Mesendoderm (in vitro differentiated cells): ENCODE measurements around the gene SPDYC.
A peak's percentile ranks its signal among the peaks of the same experiment; 100 is the strongest.

Source experiments
- DNase-seq: peaks from one replicate; pipeline ENCODE4 v3.0.0; 2013
- H2AK5ac ChIP-seq: 2 replicates; pipeline ENCODE4 v1.6.1; 2013; ENCODE audit warnings: low read length, inconsistent platforms
- H2BK120ac ChIP-seq: 2 replicates; pipeline ENCODE4 v1.6.1; 2013; ENCODE audit warnings: low read depth, mild to moderate bottlenecking, low read length, moderate library complexity, mixed read lengths
- H2BK15ac ChIP-seq: replicated peaks from 2 replicates; pipeline ENCODE4 v1.6.1; 2013; ENCODE audit warnings: low read depth, mild to moderate bottlenecking, moderate library complexity
- H2BK5ac ChIP-seq: 2 replicates; pipeline ENCODE4 v1.6.1; 2013; ENCODE audit warnings: low read length, inconsistent platforms
- H3K18ac ChIP-seq: 2 replicates; pipeline ENCODE4 v1.6.1; 2013; ENCODE audit warnings: mild to moderate bottlenecking, low read length, mixed read lengths
- H3K23ac ChIP-seq: one replicate; pipeline ENCODE4 v1.6.1; 2013; ENCODE audit warnings: low read length
- H3K27ac ChIP-seq: 2 replicates; pipeline ENCODE4 v1.5.1; 2013; ENCODE audit warnings: low read depth, mild to moderate bottlenecking, inconsistent platforms, low read length, moderate library complexity
- H3K27me3 ChIP-seq: 2 replicates; pipeline ENCODE4 v1.6.1; 2013; ENCODE audit warnings: low read length, control low read depth, mild to moderate bottlenecking, inconsistent platforms; ENCODE audit not compliant: insufficient read depth, poor library complexity
- H3K36me3 ChIP-seq: 2 replicates; pipeline ENCODE4 v1.6.1; 2013; ENCODE audit warnings: low read length, inconsistent platforms; ENCODE audit not compliant: control insufficient read depth, insufficient read depth
- H3K4ac ChIP-seq: one replicate; pipeline ENCODE4 v1.6.1; 2013; ENCODE audit warnings: low read depth, mild to moderate bottlenecking, low read length, moderate library complexity
- H3K4me1 ChIP-seq: 2 replicates; pipeline ENCODE4 v1.6.1; 2013; ENCODE audit warnings: low read depth, low read length, inconsistent platforms; ENCODE audit not compliant: control insufficient read depth
- H3K4me2 ChIP-seq: 2 replicates; pipeline ENCODE4 v1.6.1; 2013; ENCODE audit warnings: low read length
- H3K4me3 ChIP-seq: 2 replicates; pipeline ENCODE4 v1.5.1; 2013; ENCODE audit warnings: mild to moderate bottlenecking, low read length
- H3K56ac ChIP-seq: one replicate; pipeline ENCODE4 v1.6.1; 2013; ENCODE audit warnings: low read length
- H3K79me1 ChIP-seq: 2 replicates; pipeline ENCODE4 v1.6.1; 2013; ENCODE audit warnings: low read length, inconsistent platforms
- H3K79me2 ChIP-seq: 2 replicates; pipeline ENCODE4 v1.6.1; 2013; ENCODE audit warnings: mild to moderate bottlenecking, low read length; ENCODE audit not compliant: control insufficient read depth, insufficient read depth
- H3K9ac ChIP-seq: 2 replicates; pipeline ENCODE4 v1.6.1; 2013; ENCODE audit warnings: low read length, inconsistent platforms
- H4K5ac ChIP-seq: one replicate; pipeline ENCODE4 v1.6.1; 2013; ENCODE audit warnings: low read length
- H4K8ac ChIP-seq: one replicate; pipeline ENCODE4 v1.6.1; 2013; ENCODE audit warnings: low read depth, mild to moderate bottlenecking, control low read depth, low read length, moderate library complexity
- WGBS: extraction: QIAGEN DNeasy Blood & Tissue Kit; methylation state at CpG from one replicate; pipeline ENCODE4 v1.1.7; 2013; ENCODE audit warnings: low lambda C conversion rate, missing lambda C conversion rate; ENCODE audit not compliant: insufficient coverage; ENCODE audit errors: extremely low coverage; 5-methylcytosine and 5-hydroxymethylcytosine counted together

Gene SPDYC

DNA sequence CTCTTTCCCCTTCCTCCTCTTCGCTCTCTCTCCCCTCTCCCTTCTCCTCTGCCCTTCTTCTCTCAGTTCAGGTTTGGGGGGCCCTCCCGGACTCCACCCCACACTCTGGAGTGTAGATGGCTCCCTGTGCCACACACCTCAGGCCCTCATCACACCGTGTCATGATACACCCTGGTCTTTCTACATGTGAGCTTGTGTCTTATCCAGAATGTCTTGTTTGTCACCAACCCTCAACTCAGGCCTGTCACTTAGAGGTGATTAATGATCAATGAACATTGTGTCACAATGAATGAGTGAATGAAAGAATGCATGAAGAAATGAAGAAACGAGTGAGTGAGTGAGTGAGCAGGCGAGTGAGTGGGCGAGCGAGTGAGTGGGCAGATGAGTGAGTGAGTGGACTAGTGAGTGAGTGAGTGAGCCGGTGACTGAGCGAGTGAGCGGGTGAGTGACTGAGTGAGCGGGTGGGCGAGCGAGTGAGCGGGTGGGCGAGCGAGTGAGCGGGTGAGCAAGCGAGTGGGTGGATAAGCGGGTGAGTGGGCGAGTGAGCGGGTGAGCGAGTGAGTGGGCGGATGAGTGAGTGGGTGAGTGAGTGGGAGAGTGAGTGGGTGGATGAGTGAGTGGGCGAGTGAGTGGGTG is 45.5 kb downstream of the SPDYC start:
- Histone ChIP-seq H3K56ac (no peak overlapping the region), H3K79me2 (no peaks in the 10 kb centered on the region), H2BK15ac (no peak overlapping the region), H3K4ac (no peak overlapping the region), H3K27ac (no peak overlapping the region), H3K27me3 (no peaks in the 10 kb centered on the region), H3K23ac (no peak overlapping the region), H4K5ac (no peak overlapping the region), H3K4me1 (peaks cover 9% of the 10 kb centered on the region), H3K4me2 (no peak overlapping the region), H4K8ac (no peak overlapping the region), H2BK5ac (no peak overlapping the region), H3K79me1 (no peaks in the 10 kb centered on the region), H3K9ac (no peak overlapping the region), H2BK120ac (no peak overlapping the region), H3K18ac (no peak overlapping the region), H3K4me3 (no peak overlapping the region), H2AK5ac (no peak overlapping the region), H3K36me3 (peaks cover 4% of the 10 kb centered on the region)
- no CpG with 5 or more reads among the region's 24 CpGs for WGBS
- peak; percentile 39 for DNase-seq

- no peak overlapping the region for H4K8ac ChIP-seq
- H3K23ac ChIP-seq = no peak overlapping the region
- no CpG with 5 or more reads among the region's 6 CpGs for WGBS
- H3K4me1 ChIP-seq = peaks cover 9% of the 10 kb centered on the region
- no peak overlapping the region for H3K18ac ChIP-seq
- no peaks in the 10 kb centered on the region for H3K36me3 ChIP-seq
- no peak overlapping the region for H2BK15ac ChIP-seq
- H3K56ac ChIP-seq = peak overlapping the region; percentile 34
- no peaks in the 10 kb centered on the region for H3K79me2 ChIP-seq
- H4K5ac ChIP-seq = no peak overlapping the region
- no peaks in the 10 kb centered on the region for H3K79me1 ChIP-seq
- DNase-seq = peak; percentile 31
- H3K4me3 ChIP-seq = no peak overlapping the region
- no peak overlapping the region for H3K4me2 ChIP-seq
- H3K27me3 ChIP-seq = no peaks in the 10 kb centered on the region
- no peak overlapping the region for H3K27ac ChIP-seq
- H2AK5ac ChIP-seq = no peak overlapping the region
- H3K9ac ChIP-seq = no peak overlapping the region
- no peak overlapping the region for H3K4ac ChIP-seq
- no peak overlapping the region for H2BK5ac ChIP-seq
- H2BK120ac ChIP-seq = no peak overlapping the region
Measured at GRCh38 chr11:65216830-65217229, 46.8 kb downstream of the SPDYC start.

GRCh38 chr11:65217441-65218423 is 47.7 kb downstream of the SPDYC start:
- Histone ChIP-seq H3K4me1 (peaks cover 4% of the 10 kb centered on the region), H2BK15ac (no peak overlapping the region), H4K8ac (no peak overlapping the region), H3K36me3 (no peaks in the 10 kb centered on the region), H2AK5ac (no peak overlapping the region), H3K27me3 (no peaks in the 10 kb centered on the region), H3K23ac (no peak overlapping the region), H2BK5ac (no peak overlapping the region), H4K5ac (no peak overlapping the region), H3K79me1 (no peaks in the 10 kb centered on the region), H3K9ac (no peak overlapping the region), H3K4ac (no peak overlapping the region), H3K4me3 (no peak overlapping the region), H3K79me2 (no peaks in the 10 kb centered on the region), H3K56ac (no peak overlapping the region), H2BK120ac (no peak overlapping the region), H3K18ac (no peak overlapping the region), H3K27ac (no peak overlapping the region), H3K4me2 (no peak overlapping the region)
- DNase-seq = no peak
- WGBS = no CpG with 5 or more reads among the region's 19 CpGs

DNA sequence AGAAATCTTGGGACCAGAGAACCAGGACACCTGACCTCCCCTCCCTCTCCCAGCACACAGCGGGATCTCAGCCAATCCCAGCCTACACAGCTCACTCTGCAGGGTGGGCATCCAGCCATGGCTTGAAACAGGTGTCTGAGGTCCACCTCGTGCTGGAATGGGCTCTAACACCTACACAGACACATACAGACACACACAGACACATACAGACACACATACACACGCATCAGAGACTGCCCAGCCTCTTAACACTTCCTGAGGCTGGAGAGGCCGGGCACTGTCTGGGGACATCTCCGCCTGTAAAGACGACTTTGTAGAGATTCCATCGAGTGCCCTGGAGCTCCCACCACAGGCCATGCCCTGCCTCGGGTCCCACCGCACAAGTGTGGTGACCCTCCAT is 48.4 kb downstream of the SPDYC start:
- H3K4me1 ChIP-seq = peaks cover 2% of the 10 kb centered on the region
- H2AK5ac ChIP-seq = no peak overlapping the region
- no peak overlapping the region for H4K8ac ChIP-seq
- no peak for DNase-seq
- no peaks in the 10 kb centered on the region for H3K79me2 ChIP-seq
- no peak overlapping the region for H2BK5ac ChIP-seq
- no peak overlapping the region for H3K4me2 ChIP-seq
- no peak overlapping the region for H3K9ac ChIP-seq
- no peaks in the 10 kb centered on the region for H3K27me3 ChIP-seq
- H3K27ac ChIP-seq = no peak overlapping the region
- H3K79me1 ChIP-seq = no peaks in the 10 kb centered on the region
- no peak overlapping the region for H2BK15ac ChIP-seq
- H3K4me3 ChIP-seq = no peak overlapping the region
- no CpG with 5 or more reads among the region's 9 CpGs for WGBS
- H3K18ac ChIP-seq = no peak overlapping the region
- H3K4ac ChIP-seq = no peak overlapping the region
- no peaks in the 10 kb centered on the region for H3K36me3 ChIP-seq
- no peak overlapping the region for H3K23ac ChIP-seq
- no peak overlapping the region for H2BK120ac ChIP-seq
- peak overlapping the region; percentile 25 for H3K56ac ChIP-seq
- H4K5ac ChIP-seq = no peak overlapping the region

GRCh38 chr11:65219930-65220213 is 49.8 kb downstream of the SPDYC start:
- Histone ChIP-seq H2BK15ac (no peak overlapping the region), H3K9ac (no peak overlapping the region), H3K79me1 (no peaks in the 10 kb centered on the region), H3K23ac (no peak overlapping the region), H2BK5ac (no peak overlapping the region), H3K36me3 (no peaks in the 10 kb centered on the region), H2AK5ac (no peak overlapping the region), H3K56ac (no peak overlapping the region), H2BK120ac (no peak overlapping the region), H4K8ac (no peak overlapping the region), H3K4me3 (no peak overlapping the region), H3K79me2 (no peaks in the 10 kb centered on the region), H4K5ac (no peak overlapping the region), H3K4me2 (no peak overlapping the region), H3K4me1 (no peaks in the 10 kb centered on the region), H3K4ac (no peak overlapping the region), H3K27me3 (no peaks in the 10 kb centered on the region), H3K18ac (no peak overlapping the region), H3K27ac (no peak overlapping the region)
- DNase-seq = no peak
- WGBS = no CpG with 5 or more reads among the region's 3 CpGs
